Airway epithelial cell (primary cell): ENCODE measurements around the gene IFNA13. TPM values are rescaled to one million over a fixed set of nuclear protein-coding genes. Genes with fewer than 3 reads are reported as not detected.

Experiments used
- total RNA-seq: library from RNA; depleted of rRNA; stranded (reverse); fragments of >200 nt; gene quantifications from 2 replicates; pipeline ENCODE4 v1.2.3, GENCODE V29; 2015

IFNA13 gene
- total RNA-seq: not detected in 2 replicates

GRCh38 chr9:21367957-21368356, at the start of gene IFNA13:
Gene IFNA13 (minus strand): TSS chr9:21368057. CDS start chr9:21368010, 47 bp downstream.

GRCh38 chr9:21408817-21409216, 41.0 kb upstream of the IFNA13 start, which contains the start of gene IFNA8:
Gene IFNA8 (plus strand): TSS chr9:21409117. CDS start chr9:21409177, 60 bp downstream.

GRCh38 chr9:21385131-21385670, 17.3 kb upstream of the IFNA13 start, which contains the start of gene IFNA2:
Gene IFNA2 (minus strand): TSS chr9:21385398. CDS start chr9:21385329, 69 bp downstream.

GRCh38 chr9:21350787-21351186, 17.1 kb downstream of the IFNA13 start, which contains the start of gene IFNA6:
Gene IFNA6 (minus strand): TSS chr9:21350887. CDS start chr9:21350887, 0 bp downstream.

GRCh38 chr9:21334701-21335632, 32.9 kb downstream of the IFNA13 start, which contains the start of gene KLHL9:
Gene KLHL9 (minus strand): TSS chr9:21335404. CDS start chr9:21334859, 545 bp downstream.

Other genes starting within 250 kb of the IFNA13 start
- gene IFNW1, start 226.2 kb downstream of the IFNA13 start, total RNA-seq: not detected in 2 replicates
- gene IFNA21, start 201.4 kb downstream of the IFNA13 start, total RNA-seq: not detected in 2 replicates
- not detected in 2 replicates for gene IFNA4, start 180.5 kb downstream of the IFNA13 start, total RNA-seq
- gene IFNA7, start 165.9 kb downstream of the IFNA13 start, total RNA-seq: not detected in 2 replicates
- gene IFNA10, start 160.9 kb downstream of the IFNA13 start, total RNA-seq: not detected in 2 replicates
- not detected in 2 replicates for gene IFNA16, start 150.7 kb downstream of the IFNA13 start, total RNA-seq
- not detected in 2 replicates for gene IFNA17, start 139.8 kb downstream of the IFNA13 start, total RNA-seq
- gene IFNA14, start 128.1 kb downstream of the IFNA13 start, total RNA-seq: not detected in 2 replicates
- gene IFNA5, start 62.7 kb downstream of the IFNA13 start, total RNA-seq: not detected in 2 replicates
- gene KLHL9, start 32.7 kb downstream of the IFNA13 start, total RNA-seq: 15.2 and 17.8 TPM in 2 replicates
- gene IFNA6, start 17.2 kb downstream of the IFNA13 start, total RNA-seq: not detected in 2 replicates
- not detected in 2 replicates for gene IFNA2, start 17.3 kb upstream of the IFNA13 start, total RNA-seq
- not detected in 2 replicates for gene IFNA8, start 41.1 kb upstream of the IFNA13 start, total RNA-seq
- not detected in 2 replicates for gene IFNA1, start 72.4 kb upstream of the IFNA13 start, total RNA-seq
- gene IFNE, start 114.3 kb upstream of the IFNA13 start, total RNA-seq: 2.9 and 3.5 TPM in 2 replicates